ENCODE data around the gene MB21D2.

DNA sequence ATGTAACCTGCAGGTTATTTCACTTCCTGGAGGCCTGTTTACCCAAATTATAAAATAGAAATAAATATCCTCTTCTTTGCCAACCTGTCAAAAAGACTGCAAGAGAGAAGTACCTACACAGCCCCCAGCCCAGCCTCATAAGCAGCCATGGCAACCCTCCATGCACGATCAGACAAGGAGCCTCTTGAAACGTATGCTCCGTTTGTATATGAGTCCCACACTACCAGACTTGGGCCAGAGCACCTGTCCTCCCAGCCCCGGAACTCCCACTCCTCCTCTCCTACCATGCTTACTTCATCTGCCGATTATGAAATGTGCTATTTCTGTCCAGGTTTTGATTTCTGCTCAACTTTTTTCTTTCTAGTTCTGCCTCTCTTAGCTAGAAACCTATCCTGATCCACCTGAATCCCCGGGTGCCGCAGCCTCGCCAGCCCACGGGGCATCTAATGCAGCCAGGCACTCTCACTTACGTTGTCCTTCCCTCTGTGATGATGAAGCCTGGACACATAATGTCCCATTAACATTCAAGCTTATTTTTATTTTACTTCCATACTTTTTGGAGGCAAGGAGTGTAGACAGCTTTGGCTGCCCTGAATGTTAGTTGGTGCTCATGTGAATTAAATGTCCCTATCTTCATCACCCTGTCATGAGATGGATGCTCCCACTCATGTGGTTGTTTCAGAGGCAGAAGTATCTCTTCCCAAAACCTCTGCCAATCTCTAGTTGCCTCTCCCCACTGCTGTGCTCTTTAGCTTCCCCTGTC is 73.8 kb downstream of the MB21D2 start:
- no peak for TF ChIP-seq EZH2phosphoT487 (conservative IDR thresholded peaks at IDR 0.05; ENCODE audit: low read length)
- TF ChIP-seq, protein P1, sequence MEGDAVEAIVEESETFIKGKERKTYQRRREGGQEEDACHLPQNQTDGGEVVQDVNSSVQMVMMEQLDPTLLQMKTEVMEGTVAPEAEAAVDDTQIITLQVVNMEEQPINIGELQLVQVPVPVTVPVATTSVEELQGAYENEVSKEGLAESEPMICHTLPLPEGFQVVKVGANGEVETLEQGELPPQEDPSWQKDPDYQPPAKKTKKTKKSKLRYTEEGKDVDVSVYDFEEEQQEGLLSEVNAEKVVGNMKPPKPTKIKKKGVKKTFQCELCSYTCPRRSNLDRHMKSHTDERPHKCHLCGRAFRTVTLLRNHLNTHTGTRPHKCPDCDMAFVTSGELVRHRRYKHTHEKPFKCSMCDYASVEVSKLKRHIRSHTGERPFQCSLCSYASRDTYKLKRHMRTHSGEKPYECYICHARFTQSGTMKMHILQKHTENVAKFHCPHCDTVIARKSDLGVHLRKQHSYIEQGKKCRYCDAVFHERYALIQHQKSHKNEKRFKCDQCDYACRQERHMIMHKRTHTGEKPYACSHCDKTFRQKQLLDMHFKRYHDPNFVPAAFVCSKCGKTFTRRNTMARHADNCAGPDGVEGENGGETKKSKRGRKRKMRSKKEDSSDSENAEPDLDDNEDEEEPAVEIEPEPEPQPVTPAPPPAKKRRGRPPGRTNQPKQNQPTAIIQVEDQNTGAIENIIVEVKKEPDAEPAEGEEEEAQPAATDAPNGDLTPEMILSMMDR (IDR thresholded peaks at IDR 0.05; ENCODE audit: insufficient read depth, low read length, poor library complexity, severe bottlenecking) = no peak

Measured in SU-DHL-6 (cell line).